ENCODE measurements around the gene SHOC2. TPM values are rescaled to one million over a fixed set of nuclear protein-coding genes. Genes with fewer than 3 reads are reported as not detected.

The SHOC2 gene
- total and polyA plus RNA-seq, 9 of the 15 experiments (the other 6 are each of a cell fraction or from before 2014, with no cell fraction given), result 9.2 to 17.5 (median 14.9) TPM

- H3K4me3 ChIP-seq, result no peak overlapping the region
- intact Hi-C loops (cut with micrococcal nuclease), result no loop called here
Observed at GRCh38 chr10:110939419-110939818, 20.0 kb downstream of the SHOC2 start.

More at GRCh38 chr10:110939419-110939818, 20.0 kb downstream of the SHOC2 start:
- Histone ChIP-seq H3K27ac (ENCODE audit: extremely low read depth, low read depth, low read length) (no peak overlapping the region), H2AFZ (ENCODE audit: low read depth, low read length) (no peak overlapping the region), H4K20me1 (replicated peaks; ENCODE audit: control insufficient read depth, insufficient read depth, low read length) (no peaks in the 10 kb centered on the region), H3K4me1 (replicated peaks in 1 of 2; ENCODE audit: control insufficient read depth in 2 of 2, insufficient read depth in 2 of 2, low read length in 2 of 2) (no peaks in the 10 kb centered on the region; a peak in 1 of 5 replicates), H3K4me2 (ENCODE audit: insufficient read depth, low read length) (no peak overlapping the region), H3K27me3 (ENCODE audit: control insufficient read depth in 2 of 2, insufficient read depth in 2 of 2, low read length in 2 of 2) (no peaks in the 10 kb centered on the region), H3K36me3 (ENCODE audit: control insufficient read depth, insufficient read depth, low read length) (no peaks in the 10 kb centered on the region), H3K9me1 (ENCODE audit: control insufficient read depth, insufficient read depth, low read length) (no peaks in the 10 kb centered on the region), H3K9me3 (replicated peaks; ENCODE audit: control insufficient read depth, insufficient read depth, low read depth, low read length) (no peaks in the 10 kb centered on the region), H3K9ac (ENCODE audit: insufficient read depth in 1 of 2, low read depth in 2 of 2, low read length in 2 of 2) (no peak overlapping the region), H3K79me2 (ENCODE audit: control insufficient read depth, insufficient read depth, low read length) (peaks cover 65% of the 10 kb centered on the region)
- ATAC-seq (no peak), DNase-seq (ENCODE audit: extremely low read depth in 1 of 4, low spot score in 3 of 4) (no peak), FAIRE-seq (no peak)
- CTCF ChIA-PET (ENCODE audit: low intra/inter-chr PET ratio), result no interaction called here
- POLR2A ChIA-PET, result no interaction called here
- TF ChIP-seq TCF3 (CRISPR knock-in tag; IDR thresholded peaks at IDR 0.05), result no peak
- TF ChIP-seq, protein P1, sequence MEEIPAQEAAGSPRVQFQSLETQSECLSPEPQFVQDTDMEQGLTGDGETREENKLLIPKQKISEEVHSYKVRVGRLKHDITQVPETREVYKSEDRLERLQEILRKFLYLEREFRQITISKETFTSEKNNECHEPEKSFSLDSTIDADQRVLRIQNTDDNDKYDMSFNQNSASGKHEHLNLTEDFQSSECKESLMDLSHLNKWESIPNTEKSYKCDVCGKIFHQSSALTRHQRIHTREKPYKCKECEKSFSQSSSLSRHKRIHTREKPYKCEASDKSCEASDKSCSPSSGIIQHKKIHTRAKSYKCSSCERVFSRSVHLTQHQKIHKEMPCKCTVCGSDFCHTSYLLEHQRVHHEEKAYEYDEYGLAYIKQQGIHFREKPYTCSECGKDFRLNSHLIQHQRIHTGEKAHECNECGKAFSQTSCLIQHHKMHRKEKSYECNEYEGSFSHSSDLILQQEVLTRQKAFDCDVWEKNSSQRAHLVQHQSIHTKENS (CRISPR knock-in tag; IDR thresholded peaks at IDR 0.05), result no peak
- no peak for TF ChIP-seq ZNF79 (CRISPR knock-in tag; IDR thresholded peaks at IDR 0.05; ENCODE audit: low read depth)
- no peak for TF ChIP-seq PTBP1 (IDR thresholded peaks at IDR 0.05; ENCODE audit: low read depth, low read length)
- TF ChIP-seq ZNF41 (CRISPR knock-in tag; conservative IDR thresholded peaks at IDR 0.05), result no peak
- TF ChIP-seq, protein P2, sequence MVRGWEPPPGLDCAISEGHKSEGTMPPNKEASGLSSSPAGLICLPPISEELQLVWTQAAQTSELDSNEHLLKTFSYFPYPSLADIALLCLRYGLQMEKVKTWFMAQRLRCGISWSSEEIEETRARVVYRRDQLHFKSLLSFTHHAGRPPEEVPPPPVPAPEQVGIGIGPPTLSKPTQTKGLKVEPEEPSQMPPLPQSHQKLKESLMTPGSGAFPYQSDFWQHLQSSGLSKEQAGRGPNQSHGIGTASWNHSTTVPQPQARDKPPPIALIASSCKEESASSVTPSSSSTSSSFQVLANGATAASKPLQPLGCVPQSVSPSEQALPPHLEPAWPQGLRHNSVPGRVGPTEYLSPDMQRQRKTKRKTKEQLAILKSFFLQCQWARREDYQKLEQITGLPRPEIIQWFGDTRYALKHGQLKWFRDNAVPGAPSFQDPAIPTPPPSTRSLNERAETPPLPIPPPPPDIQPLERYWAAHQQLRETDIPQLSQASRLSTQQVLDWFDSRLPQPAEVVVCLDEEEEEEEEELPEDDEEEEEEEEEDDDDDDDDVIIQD (CRISPR knock-in tag; IDR thresholded peaks at IDR 0.05), result no peak
- no peak for TF ChIP-seq SETDB1 (IDR thresholded peaks at IDR 0.05; ENCODE audit: low read length)
- TF ChIP-seq BRCA1 (IDR thresholded peaks at IDR 0.05), result no peak
- TF ChIP-seq BRCA1 (CRISPR knock-in tag; IDR thresholded peaks at IDR 0.05), result no peak
- TF ChIP-seq, protein P3, sequence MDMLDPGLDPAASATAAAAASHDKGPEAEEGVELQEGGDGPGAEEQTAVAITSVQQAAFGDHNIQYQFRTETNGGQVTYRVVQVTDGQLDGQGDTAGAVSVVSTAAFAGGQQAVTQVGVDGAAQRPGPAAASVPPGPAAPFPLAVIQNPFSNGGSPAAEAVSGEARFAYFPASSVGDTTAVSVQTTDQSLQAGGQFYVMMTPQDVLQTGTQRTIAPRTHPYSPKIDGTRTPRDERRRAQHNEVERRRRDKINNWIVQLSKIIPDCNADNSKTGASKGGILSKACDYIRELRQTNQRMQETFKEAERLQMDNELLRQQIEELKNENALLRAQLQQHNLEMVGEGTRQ (CRISPR knock-in tag; IDR thresholded peaks at IDR 0.05), result no peak
- TF ChIP-seq ARID3A (IDR thresholded peaks at IDR 0.05; ENCODE audit: borderline replicate concordance, low read depth, low read length), result no peak
- no peak for TF ChIP-seq TBP (optimal IDR thresholded peaks at IDR 0.05; ENCODE audit: low read depth, low read length)
- BruUV-seq (replicated peaks), result no TSS peak
- in situ Hi-C loops (cut with MboI), result no loop called here
- 88% methylated on average over 4 of the region's 4 CpGs for WGBS (ENCODE audit: insufficient coverage, low coverage, missing lambda C conversion rate)

Data from K562 (cell line).